Measurements from ENCODE around the gene CNR2.
"Not testable (repeated sequence)": the region's sequence is repeated elsewhere in the genome, so short reads cannot be mapped to it uniquely, and the experiment has no call there.

CNR2 gene

DNA sequence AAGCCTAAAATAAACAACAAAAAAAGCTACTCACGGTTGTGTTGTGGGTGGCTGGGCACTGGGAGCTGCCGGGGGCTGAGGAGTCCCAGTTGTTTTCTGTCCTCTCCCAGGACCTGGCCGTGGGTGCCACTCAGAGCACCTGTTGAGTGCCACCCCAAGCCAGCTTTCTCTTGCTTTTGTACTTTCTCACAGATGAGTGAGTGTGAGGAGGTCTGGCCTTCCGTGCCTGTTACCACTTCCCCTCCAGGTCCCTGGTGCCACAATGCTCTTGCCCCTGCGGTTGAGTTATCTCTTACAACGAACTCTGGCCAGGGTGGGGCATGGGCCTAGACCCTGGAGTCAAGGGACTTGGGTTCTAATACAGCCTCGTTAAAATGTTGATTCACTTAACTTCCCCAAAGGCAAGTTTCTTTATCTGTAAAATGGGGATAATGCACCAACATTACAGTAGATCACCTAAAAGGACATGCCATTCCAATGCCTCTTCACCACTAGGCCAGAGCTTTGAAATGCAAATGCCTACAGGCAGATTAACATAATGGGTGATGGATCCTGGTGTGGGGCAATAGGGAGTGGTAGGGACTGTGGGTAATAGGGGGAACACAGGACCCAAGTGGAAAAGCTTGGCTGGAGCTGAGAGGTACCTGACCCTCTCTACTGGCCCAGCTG, at the start of gene CNR2:
CNR2 (minus strand) TSS at position 151 of the 669 bp plus-strand sequence. CDS start 37,745 bp downstream, outside the sequence.
- no peak for DNase-seq (ENCODE audit: low read depth)

DNA sequence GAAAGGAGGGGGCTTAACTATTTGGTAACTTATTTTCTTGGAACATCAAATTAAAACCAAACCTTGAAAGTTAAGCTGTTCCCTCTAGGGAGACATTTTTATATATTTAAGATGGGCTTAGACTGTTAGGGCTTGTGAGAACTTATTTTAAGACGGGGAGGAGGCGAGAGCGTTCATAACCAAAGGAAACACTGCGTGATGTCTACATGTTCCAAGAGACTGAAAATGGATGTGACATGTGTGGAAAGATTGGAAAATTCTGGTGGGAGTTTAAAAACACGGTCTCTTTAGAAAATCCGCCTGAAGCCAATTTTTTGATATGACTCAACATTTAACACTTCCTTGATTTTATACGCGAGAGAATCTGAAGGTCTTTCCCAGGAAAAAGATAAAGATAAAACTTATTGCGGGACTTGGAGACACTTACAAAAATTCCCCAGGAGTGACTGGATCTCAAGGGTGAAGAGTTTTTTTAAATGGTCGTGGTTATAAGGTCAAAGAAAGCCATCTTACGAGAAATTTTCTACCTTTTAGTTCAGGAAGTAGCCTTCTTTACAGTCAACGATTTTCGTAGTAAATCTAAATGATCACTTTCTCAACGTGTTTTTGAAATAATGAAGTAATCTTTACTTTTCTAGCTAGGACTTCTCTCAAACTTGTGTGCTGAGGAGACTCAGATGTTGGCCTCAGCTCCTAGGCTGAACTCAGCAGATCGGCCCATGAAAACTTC, 47.3 kb upstream of the CNR2 start:
- no peak for DNase-seq (ENCODE audit: low read depth)

DNA sequence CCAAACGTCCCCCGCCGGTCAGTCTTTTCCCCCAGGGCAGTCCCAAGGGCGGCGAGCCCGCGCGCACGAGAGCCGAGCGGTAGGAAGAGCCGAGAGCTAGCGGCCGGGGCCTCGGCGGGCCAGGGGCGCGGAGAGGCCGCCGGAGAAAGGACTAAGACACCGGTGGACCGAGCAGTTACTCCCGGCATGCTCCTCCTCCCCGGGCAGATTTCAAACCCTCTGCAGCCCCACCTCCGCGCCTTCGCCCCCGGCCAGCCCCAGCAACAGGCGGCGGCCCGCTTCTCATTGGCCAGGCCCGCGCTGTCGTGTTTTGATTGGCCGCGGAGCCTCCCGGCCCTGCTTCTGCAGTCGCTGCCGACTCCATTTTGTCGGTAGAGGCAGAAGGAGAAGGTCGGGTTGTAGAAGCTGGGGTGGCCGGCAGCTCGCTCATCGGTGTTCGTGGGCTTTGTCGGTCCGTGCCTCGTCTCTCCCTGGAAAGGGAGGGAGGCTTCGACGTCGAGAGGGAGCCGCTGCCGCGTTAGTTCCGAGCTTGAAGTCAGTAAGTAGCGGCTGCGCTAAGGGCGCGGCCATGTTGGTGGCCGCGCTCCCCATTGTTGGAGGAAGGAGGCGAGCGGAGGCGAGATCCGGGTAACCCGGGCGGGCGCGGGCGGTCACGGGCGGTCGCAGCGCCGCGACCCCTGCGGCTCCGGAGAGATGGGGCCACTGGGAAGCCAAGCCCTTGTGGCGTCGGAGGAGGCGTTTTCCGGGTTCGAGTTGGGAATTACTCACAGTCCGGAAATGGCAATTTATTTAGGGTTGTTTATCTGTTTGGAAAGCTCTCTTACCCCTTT, 46.5 kb upstream of the CNR2 start, which contains the start of gene PNRC2:
PNRC2 (plus strand) TSS at position 368 of the 830 bp plus-strand sequence. CDS start 1,630 bp downstream, outside the sequence.
- DNase-seq (ENCODE audit: low read depth) = peak; percentile 94

DNA sequence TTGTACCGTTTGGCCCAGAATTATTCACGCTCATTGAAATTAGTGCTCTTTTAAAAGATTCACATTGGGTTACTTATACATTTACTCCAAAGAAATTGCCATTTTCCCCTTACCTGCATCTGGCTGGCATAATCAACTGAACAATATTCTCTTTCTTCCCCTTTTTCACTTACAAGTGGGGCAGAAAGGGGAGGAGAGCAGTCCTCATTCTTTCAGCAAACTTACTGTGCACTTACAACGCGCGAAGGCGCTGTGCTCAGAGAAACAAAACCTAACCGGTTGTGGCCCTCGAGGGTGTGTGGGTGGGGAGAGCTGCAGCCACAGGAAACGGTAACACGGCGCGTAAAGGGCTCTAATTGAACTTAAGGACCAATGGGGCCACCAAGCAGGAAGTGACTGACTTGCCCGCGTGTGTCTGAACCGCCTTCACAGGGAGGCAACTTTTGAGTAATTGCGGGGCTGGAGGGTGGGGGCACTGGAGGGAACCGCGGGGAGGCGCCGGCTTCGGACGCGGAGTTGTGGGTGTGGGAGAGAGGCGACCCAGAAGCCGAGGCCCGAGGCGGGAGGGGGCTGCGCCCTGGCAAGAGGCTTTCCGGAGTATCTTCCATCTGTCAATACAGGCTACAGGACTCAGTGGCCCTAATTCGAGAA, 45.8 kb upstream of the CNR2 start:
- DNase-seq (ENCODE audit: low read depth) = peak; percentile 85

DNA sequence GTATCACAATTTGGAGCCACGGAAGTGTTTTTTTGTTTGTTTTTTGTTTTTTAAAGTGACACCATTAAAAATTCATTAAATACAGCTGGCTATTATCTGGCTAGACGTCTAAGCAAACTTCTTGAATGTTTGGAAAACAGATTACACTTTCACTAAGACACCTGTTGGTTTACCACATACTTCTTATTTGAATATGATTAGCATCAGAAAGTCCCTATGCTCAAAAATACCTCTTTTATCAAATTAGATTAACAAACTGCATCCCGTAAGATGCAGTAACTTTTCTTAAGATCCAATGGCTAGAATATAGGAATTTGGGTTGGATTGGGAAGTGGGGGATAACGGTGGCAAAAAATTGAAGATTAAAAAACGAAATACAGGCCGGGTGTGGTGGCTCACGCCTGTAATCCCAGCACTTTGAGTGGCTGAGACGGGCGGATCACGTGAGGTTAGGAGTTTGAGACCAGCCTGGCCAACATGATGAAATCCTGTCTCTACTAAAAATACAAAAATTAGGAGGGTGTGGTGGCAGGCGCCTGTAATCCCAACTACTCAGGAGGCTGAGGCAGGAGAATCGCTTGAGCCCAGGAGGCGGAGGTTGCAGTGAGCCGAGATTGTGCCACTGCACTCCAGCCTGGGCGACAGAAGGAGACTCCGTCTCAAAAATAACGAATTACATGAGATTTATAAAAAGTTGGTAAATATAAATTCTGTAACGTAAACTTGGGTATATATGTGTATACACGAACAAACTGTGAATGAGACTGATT, 45.1 kb upstream of the CNR2 start:
- DNase-seq (ENCODE audit: low read depth) = not testable (repeated sequence)

DNA sequence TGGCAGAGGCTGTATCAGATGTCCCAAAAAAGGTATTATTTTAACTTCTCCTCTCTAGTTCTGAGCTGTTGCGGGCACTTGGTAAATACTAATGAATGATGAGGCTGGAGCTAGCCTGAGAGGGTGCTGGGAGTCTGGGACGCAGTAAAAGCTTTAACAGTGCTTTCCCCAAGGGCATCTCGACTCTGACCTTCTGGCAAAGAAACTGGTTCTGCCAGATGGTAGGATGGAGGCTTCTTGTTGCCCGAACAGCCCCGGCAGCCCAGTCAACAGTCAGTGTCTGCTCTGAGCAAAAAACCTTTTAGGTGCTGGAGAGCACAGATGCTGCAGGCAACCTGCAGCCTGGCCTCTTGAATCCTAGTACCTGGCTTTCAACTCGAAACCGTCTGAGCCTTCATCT, 43.9 kb upstream of the CNR2 start:
- no peak for DNase-seq (ENCODE audit: low read depth)

DNA sequence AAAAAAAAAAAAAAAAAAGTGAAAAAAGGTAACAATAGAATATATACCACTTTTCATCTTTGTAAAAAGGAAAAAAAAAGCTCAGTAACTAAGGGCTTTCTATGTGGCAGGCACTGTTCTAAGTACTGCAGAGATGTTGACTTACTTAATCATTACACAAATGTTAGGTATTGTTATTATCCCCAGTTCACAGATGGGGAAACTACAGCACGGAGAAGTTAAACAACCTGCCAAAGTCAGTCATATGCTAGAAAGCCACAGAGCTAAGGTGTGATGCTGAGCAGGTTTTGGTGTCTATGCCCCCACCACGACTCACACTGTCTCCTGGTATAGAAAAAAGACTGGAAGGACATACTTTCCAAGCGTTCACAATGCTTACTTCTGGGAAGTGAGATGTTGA, 39.9 kb upstream of the CNR2 start:
- no peak for DNase-seq (ENCODE audit: low read depth)

DNA sequence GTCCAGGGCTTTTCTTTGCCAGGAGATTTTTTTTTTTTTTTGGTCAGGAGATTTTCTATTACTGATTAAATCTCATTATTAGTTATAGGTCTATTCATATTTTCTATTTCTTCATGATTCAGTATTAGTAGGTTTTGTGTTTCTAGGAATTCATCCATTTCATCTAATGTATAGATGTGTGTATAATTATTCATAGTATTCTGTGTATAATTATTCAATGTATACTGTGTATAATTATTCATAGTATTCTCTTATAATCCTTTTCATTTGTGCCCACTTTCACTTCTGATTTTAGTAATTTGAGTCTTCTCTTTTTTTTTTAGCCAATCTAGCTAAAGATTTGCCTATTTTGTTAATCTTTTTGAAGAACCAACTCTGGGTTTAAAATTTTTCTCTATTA, 34.2 kb upstream of the CNR2 start:
- DNase-seq (ENCODE audit: low read depth) = no peak

DNA sequence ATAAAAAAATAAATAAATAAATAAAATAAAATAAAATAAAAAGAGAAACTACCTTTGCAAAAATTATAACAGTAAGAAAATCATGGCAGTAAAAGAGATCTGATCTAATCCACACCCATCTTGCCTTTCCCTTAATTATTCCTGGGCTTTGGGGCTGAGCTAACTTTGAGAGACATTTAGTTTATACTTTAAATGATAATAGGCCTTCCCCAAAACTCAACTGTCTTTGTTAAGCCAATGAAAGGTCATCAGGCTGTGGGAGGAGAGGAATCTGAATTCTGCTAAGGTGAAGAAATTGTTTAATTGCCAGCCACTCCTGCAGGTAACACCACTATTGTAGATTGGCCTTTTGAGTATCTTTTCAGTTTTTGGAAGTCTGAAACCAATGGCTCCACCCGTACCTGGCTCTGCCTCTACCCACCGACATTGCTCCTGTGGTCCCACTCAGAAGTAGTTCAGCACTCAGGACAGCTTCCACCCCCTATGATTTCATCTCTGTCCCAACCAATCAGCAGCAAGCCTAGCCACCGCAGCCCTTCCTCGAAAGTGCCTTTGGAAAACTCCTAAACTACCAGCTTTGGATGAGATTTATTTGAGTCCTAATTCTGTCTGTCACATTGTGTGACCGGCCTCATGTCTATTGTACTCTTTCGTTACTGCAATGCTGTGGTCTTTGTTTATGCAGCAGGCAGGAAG, 23.5 kb upstream of the CNR2 start:
- DNase-seq (ENCODE audit: low read depth) = no peak

DNA sequence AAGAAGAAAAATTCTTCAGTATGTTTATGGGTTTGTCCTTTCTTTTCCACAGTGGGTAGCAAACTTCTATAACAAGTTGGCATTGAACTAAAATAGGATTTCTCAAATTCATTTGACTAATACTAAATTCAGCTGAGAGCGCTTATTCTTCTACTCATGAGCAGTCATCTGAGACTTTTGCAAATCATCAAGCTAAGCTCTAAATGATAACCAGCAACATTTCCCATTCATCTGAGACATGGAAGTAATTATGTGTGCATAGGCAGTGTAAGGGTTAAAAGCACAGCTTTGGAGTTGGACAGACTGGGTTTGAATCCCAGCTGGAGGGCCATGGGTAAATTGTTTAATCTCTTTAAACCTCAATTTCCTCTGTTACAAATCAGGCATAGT, 18.3 kb upstream of the CNR2 start:
- no peak for DNase-seq (ENCODE audit: low read depth)

DNA sequence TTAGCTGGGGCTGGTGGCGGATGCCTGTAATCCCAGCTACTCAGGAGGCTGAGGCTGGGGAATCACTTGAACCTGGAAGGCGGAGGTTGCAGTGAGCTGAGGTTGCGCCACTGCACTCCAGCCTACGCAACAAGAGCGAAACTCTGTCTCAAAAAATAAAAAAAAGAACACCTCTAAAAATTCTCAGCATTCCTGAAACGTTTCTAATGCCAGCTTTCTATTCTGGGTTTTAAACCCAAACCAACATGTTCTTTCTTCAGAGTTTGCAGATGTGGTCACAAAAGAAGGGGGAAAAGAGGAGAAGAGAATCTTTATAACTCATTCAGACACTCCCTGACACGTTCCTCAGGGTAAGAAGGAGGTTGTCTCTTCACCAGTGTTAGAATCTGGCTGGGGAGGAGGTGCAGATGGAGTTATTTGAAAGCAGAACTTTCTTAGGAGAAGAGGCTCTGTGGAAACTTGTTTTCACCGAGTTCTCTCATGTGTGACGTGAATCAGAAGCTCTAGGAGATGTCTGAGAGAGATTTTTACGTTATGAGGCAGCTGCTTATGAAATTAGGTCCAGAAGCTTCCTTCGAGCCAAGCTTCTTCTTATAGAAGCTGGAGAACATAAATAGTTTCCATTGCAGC, 17.8 kb upstream of the CNR2 start:
- no peak for DNase-seq (ENCODE audit: low read depth)

DNA sequence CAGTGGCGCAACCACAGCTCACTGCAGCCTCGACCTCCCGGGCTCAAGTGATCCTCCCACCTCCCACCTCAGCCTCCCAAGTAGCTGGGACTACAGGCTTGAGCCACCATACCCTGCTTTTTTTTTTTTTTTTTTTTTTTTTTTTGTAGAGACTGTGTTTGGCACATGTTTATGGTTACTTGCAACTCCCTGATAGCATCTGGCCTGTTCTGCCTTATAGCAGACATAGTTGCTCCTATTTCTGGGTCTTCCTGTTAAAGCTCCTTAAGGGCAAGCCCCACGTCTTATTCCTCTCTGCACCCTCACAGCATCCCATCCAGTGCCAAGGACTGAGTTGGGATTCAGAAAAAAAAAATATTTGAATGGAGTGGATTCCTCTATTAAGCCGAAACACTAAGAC, 17.1 kb upstream of the CNR2 start:
- DNase-seq (ENCODE audit: low read depth) = no peak

DNA sequence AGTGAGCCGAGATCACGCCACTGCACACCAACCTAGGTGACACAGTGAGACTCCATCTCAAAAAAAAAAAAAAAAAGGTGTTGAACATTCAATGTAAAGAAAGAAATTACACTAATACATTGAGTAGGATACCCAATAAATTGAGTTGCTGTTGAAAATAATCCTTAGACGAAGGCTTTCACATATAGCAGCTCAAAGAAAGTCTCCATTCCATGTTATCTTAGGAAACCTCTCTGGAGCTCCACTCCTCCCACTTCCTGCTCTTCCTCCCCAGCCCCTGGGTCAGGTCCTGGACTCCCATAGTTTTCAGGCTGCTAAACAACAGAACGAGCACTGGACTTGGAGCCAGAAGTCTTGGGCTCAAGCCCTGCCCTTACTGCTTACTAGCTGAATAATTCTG, 15.6 kb upstream of the CNR2 start:
- DNase-seq (ENCODE audit: low read depth) = no peak

DNA sequence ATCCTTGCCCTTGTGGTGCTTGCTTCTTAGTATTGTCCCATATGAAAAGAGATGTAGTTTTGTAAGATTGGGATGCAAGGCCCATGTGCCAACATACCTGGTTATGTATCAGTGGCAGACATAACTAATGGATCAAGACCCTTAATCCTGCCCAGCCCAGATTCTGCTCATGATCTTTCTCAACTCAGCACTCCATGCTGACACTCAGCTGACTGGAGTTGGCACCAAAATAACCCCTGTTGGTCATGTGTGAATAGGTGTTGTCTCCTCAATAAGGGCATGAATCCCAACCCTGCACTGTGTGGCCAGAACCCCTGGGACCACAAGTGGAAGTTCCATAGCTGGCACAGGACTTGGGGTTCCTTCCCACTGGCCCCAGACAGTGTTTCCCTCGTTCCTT, 13.9 kb upstream of the CNR2 start:
- no peak for DNase-seq (ENCODE audit: low read depth)

DNA sequence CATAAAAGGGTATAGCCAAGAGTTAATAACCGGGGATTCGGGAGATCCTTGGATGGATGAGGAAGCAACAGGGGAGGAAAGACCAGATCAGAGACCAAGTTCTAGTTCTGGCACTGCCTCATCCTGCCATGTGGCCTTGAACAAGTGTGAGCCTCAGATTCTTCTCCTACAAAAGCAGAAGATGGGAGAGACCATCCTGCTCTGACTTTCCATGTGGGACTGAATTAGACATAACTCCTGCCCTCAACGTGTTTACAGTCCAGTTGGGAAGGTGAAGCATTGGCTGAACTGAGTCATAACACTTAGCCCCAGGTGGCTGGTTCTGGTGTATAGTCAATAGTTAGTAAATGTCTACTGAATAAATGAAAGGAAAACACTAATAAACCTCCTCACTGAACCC, 12.1 kb upstream of the CNR2 start:
- no peak for DNase-seq (ENCODE audit: low read depth)

DNA sequence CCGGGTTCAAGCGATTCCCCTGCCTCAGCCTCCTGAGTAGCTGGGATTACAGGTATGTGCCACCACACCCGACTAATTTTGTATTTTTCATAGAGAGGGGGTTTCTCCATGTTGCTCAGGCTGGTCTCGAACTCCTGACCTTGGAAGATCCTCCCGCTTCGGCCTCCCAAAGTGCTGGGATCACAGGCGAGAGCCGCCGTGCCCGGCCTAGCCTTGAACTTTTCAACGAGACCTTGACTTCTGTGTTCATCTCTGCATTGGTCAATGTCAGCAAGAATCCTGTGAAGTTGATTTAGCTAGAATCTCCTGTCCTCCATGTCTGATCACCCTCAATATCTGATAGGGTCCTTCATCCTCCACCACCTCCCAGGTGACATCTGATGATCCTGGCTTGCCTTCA, 11.4 kb upstream of the CNR2 start:
- DNase-seq (ENCODE audit: low read depth) = no peak

DNA sequence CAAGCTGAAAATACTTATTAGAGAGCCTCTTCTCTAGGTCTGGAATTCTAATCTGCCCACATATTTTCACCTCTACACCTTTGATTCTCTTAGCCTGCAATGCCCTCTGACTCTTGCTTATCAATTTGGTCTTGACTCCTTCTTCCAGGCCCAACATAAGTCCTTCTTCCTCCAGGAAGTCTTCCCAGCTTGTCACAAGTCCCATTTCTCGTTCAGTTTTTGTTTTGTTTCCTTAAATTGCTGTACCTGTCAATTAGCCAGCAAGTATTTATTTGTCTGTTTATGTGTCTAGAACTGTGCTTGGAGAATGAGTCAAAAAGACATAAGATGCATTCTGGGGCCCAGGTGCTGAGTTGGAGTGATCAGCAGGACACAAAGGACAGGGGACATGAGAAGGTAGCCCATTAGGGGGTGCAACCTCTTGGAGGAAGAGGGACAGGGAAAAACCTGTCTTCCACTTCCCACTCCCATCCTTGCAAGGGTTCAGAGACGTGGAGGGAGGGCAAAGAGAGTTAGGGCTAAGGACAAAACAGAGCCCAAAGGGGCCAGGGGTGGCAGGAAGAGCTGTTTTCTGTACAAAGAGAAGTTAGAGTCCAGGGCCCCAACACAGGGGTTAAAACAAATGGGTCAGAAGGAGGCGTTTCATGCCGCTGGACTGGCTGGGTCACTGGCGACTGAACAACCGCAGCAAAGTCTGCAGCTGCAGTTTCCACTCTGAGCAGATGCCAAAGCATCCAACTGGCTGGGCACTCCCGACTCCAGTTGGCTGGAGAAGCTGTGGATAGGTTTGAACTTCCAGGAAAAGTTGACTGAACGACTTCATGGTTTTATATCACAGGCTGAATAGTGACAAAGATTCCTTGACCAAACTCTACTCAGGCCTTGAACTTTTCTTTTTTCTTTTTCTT, 10.7 kb upstream of the CNR2 start:
- no peak for DNase-seq (ENCODE audit: low read depth)

DNA sequence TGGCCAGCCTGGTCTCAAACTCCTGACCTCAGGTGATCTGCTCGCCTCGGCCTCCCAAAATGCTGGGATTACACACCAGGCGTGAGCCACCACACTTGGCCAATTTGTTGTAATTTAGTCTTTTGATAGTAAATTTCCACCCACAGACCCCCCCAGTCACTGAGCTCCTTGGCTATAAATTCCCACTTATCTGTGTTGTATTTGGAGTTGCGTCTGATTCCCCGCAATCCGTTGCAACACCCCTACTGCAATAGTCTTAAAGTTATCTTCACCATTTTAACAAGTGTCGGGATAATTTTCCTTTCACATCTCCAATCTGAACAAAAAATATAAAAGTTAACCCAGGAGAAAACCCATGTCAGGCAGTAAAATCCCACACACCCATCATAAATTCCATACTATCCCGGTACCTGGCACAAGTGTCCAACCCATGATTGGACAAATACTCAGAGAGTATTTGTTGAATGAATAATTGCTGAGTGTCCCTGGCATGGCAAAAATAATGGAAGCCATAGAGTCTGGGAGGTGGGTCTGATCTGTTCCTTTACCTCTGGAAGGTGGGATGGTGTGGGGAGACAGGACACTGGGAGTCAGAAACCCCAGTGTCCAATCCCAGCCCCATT, 9.3 kb upstream of the CNR2 start:
- no peak for DNase-seq (ENCODE audit: low read depth)

Measured in activated T-helper 9 cell treated with anti-CD3 and anti-CD28 coated beads, Interleukin-2, amount 50 U/mL, for 16 hours (primary cell).